ENCODE measurements around the gene PKDCC. TPM values are rescaled to one million over a fixed set of nuclear protein-coding genes. Genes with fewer than 3 reads are reported as not detected.

Gene PKDCC
- total RNA-seq, 4 donors from 2014 or later: 80.7 to 150 (median 117) TPM

DNA sequence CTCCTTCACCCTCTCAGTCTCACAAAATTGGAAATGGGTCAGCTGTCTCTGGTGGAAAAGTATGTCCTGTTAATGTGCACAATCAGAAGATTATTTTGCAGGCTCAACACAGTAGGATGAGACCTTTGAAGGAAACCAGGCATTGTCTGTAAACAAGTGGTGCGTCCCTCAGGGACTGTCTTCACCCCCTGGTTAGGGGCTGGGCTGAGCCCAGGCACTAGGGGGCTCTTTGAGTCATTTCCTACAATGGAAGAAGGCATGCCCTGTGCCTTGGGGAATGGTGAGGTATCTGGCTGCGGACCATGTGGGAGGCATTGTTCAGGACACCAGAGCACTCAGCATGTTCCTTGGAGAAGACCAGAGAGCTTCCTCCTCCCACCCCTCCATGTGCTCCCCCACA is 26.8 kb downstream of the PKDCC start:
- TF ChIP-seq, protein P1, sequence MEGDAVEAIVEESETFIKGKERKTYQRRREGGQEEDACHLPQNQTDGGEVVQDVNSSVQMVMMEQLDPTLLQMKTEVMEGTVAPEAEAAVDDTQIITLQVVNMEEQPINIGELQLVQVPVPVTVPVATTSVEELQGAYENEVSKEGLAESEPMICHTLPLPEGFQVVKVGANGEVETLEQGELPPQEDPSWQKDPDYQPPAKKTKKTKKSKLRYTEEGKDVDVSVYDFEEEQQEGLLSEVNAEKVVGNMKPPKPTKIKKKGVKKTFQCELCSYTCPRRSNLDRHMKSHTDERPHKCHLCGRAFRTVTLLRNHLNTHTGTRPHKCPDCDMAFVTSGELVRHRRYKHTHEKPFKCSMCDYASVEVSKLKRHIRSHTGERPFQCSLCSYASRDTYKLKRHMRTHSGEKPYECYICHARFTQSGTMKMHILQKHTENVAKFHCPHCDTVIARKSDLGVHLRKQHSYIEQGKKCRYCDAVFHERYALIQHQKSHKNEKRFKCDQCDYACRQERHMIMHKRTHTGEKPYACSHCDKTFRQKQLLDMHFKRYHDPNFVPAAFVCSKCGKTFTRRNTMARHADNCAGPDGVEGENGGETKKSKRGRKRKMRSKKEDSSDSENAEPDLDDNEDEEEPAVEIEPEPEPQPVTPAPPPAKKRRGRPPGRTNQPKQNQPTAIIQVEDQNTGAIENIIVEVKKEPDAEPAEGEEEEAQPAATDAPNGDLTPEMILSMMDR (IDR thresholded peaks at IDR 0.05; ENCODE audit: low read depth): no peak

DNA sequence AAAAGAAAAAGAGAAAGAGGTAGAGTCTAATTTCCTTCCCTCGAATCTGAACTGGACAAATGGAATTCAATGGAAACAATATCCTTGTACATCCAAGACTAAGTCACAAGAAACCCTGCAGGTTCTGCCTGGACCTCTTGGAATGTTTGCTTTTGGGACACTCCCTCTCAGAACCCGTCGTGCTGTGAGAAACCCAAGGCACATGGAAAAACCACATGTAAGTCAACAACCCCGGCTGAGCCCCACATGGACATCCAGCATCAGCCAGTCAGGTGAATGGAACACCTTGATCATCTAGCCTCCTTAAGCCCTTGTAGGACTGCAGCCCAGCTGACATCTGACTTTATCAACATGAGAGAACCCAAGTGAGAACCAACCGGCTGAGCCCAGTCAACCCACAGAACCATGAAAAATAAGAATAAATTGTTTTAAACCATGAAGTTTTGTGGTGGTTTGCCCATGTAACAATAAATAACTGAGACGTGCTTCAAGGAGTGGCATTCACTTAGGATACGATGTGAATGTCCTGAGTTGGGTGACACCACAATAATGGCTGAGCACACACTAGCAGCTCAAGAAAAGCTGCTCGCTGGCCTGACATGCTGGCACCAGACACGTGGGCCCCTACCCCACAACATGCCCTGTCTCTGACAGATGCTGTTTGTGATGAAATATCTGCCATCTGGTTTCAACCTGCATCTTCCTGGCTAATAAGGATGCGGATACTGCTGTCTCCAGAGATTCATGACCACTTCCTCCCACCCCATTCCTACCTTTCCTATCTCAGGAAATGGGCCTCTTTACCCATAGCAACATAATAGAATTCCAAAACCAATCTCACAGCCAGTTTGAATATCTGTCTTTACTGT is 28.8 kb downstream of the PKDCC start:
- TF ChIP-seq, protein P1 (IDR thresholded peaks at IDR 0.05; ENCODE audit: low read depth): no peak

DNA sequence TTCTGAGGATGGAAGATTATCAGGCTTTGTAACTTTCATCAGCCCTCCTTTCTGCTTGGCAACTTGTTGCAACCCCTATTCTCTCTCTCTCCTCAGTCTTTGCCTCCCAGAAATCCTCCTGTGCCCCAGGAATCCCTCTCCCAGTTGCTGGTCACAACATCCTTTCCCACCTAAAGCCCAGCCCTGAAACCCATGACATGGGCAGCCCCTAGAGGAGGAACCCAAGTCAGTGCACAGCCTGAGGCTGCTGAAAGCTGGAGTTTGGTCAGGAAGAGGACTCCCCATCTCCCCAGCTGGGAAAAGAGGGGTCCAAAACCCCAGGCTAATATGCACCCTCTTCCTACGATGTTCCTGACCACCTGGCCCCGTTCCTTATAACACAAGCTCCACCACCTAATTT is 29.5 kb downstream of the PKDCC start:
- TF ChIP-seq, protein P1 (IDR thresholded peaks at IDR 0.05; ENCODE audit: low read depth): no peak

DNA sequence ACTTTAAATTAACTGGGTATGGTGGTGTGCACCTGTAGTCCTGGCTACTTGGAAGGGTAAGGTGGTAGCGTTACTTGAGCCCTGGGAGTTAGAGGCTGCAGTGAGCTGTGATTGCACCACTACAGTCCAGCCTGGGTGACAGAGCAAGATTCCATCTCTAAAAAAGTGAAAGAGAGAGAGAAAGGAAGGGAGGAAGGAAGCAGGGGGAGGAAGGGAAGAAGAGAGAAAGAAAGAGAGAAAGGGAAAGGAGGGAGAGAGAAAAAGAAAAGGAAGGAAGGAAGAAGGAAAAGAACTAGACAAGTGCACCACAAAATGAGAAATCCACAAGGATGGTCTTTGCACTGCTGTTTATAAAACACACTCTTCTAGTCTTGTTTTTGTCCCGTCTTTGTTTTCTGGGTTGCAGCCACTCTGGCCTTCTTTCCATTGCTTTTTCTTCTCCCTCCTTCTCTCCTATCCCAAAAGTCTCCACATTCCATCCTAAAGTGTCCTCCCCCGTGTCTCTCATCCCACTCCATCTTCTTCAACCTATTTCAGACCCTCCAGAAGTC is 32.0 kb downstream of the PKDCC start:
- TF ChIP-seq, protein P1 (IDR thresholded peaks at IDR 0.05; ENCODE audit: low read depth): no peak

DNA sequence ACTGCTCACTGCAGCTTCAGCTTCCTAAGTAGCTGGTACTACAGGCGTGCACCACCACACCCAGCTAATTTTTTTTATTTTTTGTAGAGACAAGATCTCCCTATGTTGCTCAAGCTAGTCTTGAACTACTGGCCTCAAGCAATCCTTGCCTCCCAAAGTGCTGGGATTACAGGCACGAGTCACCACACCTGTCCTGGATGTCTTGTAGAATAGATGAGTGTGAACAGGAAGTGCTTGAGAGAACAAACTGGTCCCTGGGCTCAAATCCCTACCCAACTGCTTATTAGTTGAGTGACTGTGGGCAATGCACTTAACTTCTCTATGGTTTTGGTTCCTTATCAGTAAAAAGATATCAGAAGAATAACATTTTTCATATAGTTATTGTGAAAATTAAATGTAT is 34.2 kb downstream of the PKDCC start:
- TF ChIP-seq, protein P1 (IDR thresholded peaks at IDR 0.05; ENCODE audit: low read depth): no peak

DNA sequence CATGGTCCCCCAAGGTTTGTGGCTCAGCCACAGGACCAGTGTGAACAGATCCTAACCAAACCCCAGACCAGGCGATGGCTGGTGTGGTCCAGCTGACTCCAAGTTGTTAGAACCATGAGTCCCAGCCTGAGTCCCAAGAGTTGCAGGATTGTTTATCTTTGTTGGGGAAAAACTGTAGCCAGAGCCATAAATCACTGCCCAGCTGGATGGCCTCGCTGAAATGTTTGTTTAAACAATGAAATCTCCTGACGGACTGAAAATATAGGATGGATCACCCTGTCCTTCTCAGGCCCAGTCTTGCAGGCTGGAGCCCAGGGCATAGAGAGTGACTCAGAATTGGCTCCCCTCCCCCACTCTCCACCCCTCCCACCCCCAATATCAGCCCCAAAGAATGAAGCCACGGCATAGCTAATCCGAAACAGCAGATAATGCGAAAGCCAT is 36.4 kb downstream of the PKDCC start:
- TF ChIP-seq, protein P1 (IDR thresholded peaks at IDR 0.05; ENCODE audit: low read depth): no peak

DNA sequence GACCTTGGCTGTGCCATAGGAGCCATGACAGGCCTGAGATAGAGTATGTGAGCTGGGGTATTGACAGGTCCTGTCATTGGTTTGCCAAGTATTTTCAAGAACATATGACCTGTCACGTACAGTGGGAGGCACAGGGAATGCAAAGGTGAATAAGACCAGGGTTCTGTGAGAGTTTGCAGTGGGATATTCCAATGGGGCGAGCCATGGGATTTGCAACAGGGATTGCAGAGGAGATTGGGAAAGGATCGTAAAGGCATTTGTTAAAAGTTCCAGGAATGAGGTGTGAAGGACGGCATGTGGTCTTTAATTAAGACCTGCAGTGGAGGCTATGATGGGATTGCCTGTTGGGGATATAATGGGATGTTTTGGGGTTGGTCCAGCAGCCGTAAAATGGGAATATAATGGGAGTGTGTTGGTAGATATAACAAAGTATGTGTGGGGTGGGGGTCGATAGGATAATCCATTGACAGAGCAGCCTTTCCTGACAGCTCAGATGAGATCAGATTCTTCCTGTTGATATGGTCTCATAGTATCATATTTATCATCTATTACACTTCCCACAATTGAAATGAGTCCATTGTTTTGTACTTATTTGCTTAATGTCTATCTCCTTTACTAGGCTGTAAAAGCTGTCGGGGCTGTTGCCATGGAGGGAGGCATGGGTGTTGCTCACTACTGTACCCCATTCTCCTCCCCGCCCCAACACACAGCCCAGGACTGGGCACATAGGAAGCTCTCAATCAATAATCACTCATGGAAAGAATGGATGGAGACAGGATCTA is 38.1 kb downstream of the PKDCC start:
- TF ChIP-seq, protein P1 (IDR thresholded peaks at IDR 0.05; ENCODE audit: low read depth): no peak
